ENCODE data around the gene OAF.

Gene OAF

DNA sequence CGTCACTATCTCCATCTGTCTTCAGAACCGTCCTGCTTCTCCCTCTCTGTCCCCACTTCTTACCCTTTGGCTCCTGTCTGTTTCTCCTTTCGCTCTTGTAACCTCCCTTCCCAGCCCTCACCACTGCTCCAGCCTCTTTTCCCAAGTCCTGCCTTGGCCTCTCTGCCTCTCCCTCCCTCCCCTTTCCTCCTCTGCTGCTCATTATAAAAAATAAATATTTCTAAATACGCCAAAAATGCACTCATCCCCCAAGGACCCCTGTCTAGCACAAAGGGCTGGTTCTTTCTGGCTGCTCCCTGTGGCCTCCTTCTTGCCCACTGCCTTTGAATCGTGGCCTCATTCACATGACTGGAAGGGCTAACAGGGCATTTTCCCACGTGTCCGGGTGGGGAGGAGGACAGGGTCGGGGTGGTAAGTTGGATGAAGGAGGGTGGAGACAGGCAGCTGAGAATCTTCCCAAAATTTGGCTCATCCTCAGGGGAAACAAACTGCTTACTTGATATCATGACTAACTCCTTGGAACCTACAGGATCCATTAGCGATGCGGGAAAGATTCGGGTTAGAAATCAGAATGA is 26.4 kb upstream of the OAF start:
- DNase-seq: no peak

DNA sequence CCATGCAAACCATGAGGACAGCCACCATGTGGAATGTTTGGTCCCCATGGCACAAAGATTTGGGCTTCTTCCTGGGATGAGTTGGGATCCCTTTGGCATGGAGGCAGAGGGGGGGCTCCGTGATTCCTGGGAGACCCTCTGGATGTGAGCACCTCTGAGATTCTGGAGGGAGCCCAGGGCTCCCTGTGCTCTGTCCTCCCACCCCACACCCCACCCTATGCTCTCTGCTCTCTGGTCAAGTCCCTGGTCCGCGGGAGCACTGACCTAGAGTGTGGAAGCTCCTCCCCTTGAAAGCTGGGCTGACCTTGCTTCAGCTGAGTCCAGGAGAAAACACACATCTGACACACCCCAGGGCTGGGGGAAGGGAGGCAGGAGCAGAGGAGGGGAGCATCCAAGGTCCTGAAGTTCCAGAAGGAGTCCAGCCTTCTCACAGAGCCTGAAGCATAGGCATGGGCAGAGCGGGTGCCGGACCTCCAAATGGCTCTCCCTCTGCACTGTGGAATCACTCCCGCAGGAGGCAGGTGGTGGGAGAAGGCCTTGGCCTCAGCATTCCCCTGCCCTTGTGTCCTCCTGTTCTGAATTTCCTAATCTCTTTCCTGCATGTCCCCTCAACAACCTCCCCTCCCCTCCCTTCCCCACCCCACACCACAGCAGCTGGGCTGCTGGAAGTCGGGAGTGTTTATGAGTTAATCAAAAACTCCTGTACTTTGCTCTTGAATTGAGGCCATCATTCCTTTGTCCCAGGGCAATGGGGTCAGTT is 25.7 kb upstream of the OAF start:
- DNase-seq: no peak

DNA sequence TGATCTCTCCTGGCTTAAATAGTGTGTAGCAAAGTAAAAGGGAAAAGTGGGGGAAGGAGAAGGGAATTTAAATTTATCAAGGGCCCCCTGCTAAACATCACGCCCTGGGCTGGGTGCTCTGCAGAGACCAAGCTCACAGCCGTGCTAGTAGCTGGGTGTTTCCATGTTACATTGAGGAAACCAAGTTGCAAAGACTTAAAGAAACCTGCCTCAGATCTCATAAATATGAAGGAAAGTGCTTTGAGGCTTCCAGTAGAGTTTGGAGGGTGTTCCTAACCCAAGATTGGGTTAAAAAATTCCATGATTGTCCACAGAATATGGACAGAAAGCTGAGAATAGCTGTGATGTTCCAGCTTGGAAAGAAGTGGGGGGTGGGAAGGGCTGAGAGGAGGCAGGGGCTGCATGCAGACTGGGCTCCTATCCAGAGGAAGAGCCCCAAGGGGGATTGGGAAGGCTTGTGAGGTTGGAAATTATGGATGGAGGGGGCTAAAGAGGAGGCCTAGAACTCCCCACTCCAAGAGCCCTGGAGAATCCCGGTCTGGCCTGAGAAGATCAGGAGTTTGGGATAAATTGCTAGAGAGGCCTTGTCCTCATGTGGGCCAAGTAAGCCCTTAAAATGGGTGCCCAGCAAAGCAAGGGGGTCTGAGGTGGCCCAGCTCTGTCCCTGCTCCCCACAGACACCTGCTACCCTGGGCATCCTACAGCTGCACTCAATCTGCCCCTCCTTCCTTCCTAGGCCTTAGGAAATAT is 25.0 kb upstream of the OAF start:
- DNase-seq: no peak

DNA sequence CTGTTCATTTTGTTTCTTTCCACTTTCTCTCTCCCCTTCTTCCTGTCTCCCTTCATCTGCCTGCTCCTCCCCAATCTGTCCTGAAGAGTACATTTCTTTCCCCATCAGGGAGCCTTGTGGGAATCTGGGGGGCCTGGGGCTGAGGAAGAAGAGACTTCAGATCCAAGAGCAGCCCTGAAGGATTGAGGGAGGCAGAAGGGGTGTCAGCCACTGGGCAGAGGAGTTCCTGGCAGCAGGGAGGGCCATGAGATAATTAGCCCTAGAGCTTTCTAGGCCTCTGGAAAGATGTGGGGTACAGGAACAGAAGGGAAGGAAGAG is 24.4 kb upstream of the OAF start:
- no peak for DNase-seq

DNA sequence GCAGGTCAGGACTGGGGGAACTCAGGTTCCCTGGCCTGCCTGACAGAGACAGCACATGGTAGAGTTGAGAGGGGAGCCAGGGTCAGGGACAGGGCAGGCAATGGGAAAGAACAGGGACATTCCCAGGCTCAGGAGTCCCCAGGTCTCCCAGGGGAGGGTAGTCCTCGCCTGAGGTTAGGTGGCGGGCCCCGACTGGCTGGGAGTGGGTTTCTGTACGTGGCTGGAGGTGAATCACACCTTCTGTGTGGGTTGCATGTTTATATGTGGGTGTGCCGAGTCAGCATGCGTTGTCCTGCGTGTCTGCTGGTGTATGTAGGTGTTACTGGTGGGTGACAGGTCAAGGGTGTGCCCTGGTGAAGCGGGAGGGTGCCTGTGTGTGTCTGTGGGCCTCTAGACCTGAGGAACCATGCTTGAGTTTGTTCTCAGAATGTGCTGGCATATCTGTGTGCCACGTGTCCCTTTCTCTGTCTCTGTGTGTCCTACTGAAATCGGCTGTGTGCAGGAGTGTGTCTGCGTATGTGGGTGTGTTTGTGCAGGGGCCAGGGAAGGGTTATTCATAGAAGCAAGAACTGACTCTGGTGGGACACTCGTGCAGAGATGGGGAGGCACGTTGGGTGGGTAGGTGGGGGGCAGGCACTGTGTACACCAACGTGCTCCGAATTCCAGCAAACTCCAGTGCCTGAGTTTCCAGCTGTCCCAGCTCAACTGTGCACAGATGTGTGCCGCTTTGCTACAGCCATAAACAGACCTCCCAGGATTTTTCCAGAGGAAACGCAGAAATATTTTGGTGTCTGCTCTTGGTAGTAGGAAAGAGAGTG is 23.8 kb upstream of the OAF start:
- no peak for DNase-seq

DNA sequence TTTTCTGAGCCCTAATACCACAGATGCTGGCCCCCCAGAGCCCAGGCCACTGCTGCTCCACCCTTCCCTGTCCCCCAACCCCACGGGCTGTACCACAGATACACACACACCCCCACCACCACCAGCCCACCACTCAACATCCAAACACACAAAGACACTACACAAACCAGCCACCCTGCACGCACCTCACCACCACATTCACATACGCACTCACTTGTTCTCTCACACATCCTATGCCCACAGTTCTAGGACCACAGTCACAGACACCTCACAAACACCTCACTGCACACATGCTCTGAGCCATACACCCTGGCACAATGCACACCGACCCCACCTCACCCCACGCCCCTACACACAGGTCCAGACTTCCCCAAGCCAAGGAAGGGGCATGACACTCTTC is 22.5 kb upstream of the OAF start:
- DNase-seq: no peak

DNA sequence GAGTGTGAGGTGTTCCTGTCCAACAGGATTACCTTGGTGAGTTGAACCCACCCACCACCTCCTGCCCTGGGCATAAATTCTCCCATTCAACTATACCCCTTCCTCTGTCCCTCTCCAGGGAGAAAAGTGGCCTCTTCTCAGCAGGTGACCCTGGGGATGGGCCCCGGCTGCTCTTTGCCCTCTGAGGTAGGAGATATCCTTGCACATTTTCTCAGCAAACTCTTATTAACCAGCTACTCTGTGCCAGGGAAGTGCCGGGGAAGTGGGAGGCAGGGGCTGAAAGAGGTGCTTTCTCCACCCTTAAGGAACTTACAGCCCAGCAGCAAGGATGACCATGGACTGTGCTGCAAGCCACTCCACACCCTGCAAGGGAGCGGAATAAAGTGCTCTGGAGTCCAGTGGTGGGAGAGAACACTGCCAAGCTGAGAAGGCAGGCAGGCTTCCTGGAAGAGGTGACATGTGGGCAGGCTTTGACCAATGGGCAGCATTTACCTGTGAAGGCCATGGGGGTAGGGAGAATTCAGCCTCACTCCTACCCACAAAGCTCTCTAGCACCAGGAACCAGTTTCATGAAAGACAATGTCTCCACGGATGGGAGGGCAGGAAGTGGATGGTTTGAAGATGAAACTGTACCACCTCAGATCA is 21.9 kb upstream of the OAF start:
- DNase-seq: no peak

DNA sequence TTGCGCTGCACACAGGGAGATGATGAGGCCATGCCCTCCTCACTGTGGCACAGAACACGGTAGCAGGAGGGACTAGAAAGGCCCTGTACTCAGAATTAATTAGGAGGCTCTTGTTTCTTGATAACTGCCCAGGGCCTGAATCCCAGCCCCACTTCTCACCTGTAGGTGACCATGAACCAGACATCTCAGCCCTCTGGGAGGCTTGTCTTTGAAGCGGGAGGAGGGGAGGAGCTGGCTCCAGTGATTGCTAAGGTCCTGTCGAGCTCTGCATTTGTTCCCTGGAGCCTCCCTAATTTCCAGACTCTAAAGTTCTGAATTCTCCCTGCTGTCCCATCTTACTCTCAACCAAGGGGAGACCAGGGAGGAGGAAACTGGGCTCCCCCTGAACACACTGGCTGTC is 19.8 kb upstream of the OAF start:
- no peak for DNase-seq

DNA sequence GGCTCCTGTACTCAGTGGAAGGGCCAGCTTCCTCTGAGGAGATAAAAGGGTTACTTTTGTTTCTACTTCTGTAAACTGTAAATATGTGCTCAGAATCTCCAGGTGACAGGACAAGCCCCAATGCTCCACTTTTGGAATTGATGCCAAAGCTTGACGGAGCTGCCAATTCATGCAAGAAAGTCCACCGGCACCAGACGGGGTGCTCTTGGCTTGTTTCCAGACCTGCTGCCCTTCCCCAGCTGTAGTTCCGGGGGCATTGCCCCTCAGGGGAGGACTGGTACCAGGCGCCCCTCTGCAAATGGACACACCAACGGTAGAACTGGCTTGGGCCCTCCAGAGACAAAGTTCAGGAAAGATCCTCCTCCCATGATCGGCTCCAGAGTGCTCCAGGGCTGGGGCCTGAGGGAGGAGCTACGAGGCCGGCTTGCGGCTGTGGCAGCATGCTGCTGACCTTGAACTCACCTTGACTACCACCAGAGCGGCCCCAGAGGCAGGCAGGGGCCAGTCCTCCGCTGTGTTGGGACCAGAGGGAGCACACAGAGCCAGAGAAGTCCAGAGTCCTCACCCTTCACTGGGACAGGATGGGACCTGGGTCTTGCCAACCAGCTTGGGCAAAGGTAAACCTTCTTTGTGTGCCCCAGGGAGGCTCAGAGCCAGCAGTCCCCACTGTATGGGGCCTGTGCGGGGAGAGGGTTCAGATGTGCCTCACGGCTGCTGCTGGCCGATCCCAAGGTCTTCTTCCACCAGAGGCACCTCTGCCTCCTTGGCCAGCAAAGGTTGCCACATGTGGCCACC is 17.8 kb upstream of the OAF start:
- DNase-seq: no peak

DNA sequence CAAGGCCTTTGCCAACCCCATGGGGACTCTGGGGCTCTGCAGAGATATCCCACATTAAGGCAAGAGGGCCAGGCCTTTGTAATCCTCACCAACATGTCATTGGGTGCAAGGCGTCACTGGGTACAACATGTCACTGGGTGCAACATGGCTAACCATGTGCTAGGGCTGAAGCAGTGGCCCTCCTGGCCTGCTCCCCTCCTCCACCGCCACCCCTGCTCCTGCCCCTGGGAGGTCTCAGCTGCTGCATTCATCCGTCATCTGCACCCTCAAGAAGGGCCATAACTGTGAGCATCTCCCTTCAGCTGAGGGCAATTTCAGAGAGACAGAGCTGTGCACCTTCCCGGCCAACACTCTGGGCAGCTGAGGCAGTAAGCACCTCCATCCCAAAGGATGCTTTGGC is 16.7 kb upstream of the OAF start:
- DNase-seq: no peak

DNA sequence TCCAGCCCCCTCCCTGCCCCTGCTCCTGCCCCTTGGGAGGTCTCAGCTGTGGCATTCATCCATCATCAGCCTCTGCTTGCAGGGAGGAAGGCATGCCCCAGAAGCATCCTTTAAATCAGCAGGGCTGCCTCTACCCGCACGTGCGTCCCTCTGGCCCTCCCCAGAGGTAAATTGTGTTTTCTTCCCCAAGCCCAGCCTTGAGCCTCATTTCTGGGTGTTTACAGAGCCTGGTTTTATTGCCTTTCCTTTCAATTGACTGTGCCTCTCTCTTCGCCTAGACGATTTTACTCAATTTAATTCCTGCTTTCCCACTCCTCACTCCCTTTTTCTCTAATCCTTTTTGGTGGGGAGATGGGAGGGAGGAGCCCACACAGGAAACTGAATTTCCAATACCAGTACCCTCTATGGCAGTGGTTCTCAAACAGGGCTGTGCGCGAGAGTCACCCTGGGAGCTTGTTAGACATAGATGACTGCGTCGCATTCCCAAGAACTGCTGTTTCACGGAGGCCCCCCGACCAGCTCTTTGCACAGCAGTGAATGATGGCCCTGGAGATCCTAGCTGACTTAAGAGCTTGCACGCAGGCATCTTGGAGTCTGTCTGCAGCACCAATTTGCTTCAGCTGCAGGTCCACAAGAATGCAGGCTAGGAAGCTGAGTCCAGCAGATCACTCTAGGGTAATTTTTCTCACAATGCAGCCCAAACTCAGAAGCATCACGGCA is 15.1 kb upstream of the OAF start:
- no peak for DNase-seq

DNA sequence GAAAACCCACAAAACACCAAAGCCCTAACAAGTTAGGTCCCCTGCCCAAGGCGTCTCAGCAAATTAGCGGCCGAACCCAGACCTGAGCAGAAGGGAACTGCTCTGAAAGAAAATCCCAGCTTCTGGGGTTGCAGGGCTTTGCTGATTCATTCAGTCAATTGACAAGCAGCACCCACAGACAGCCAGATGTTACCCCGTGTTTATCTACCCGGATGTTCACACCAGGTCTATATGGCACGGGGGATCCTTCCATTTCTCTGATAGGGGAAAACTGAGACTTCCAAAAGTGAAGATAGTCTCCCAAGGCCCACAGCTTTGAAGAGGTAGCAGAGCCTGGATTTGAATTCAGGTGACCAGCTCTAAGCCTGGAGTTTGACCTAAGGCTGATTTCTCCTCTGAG is 14.0 kb upstream of the OAF start:
- DNase-seq: no peak

DNA sequence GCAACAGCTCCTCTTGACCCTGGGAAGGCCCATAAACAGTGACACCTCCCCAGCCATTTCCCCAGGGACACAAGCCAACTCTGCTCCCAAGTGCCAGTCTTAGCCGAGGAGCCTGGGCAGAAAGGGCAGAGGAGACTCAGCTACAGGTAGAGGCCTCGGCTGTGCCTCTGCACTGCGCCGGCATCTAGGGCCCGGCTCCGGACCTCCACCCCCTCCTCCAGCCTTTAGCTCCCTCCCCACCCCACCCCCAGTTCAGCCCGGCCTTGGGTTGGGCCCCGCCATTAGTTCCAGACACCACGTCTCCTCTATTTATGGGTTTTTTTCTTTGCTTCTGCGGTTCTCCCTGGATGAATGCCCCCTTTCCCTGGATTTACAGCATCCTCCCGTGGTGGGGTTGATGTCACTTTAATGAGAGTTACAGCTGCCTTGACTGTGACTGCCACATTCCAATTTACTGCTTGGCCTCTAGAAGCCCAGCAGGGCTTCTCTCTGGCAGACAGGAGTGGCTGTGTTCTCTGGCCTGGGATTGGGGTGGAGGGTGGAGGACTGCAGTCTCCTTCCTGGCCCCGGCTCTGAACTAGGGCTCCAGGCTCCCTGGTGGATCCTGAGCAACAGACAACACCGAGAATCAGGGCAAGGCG is 13.5 kb upstream of the OAF start:
- no peak for DNase-seq

DNA sequence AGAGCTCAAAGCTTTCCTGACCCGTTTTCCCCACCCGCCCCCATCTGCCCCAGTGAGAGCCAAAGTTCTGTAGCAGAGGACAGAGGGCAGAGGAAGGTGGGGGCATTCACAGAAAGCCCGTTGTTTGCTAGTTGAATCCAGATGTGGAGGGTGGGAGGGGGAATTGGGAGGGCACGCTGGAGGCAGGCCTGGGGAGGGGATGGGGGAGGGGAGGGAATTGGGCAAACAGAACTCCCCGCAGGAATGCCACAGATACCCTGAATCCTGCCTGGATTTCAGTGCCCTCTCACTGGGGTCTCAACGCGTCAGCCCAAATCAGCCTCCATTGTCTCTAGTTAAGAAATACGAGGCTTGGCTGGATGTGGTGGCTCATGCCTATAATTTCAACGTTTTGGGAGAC is 12.9 kb upstream of the OAF start:
- DNase-seq: no peak

DNA sequence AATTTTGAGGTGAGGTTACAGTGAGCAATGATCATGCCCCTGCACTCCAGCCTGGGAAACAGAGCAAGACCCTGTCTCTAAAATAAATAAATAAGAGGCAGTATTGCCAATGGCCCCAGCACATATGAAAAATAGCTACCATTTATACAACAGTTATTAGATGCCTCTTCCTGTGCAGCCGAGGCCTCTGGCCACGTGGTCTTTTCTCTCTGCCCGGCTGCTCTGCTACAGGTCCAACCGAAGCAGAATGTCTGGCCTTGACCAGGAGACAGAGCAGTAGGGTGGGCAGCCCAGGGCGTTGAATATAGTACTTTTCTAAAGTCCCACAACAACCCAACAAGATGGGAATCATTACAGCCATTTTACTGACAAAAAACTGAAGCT is 12.4 kb upstream of the OAF start:
- no peak for DNase-seq

DNA sequence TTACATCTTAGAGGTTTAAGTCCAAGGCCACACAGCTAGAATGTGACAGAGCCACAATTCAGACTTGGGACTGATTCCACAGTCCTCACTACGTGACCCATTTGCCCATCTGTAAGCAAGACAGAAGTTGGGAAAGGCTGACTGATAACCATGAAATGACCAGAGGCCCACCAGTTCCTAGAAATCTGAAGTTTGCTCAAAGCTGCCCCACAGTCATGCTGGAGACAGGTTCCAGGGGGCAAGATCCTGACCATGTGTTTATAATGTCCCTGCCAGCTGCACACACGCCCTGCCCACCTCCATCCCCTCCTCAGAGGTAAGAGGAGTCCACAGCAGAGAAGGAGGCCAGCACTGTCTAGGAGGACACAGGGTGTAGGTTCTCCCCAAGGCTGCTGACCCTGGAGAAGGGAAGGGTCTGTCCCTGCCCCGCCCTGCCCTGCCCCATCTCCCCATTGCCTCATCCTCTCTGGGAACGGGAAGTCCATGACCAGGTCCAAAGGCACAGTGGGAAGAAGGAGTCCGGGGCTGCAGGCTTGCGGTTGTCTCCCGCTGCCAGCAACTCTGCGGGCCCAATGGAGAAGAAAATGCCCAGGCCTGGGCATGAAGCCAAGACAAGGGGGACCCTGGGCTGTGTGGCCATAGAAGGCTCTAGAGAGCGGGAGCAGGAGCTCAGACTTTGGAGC is 11.9 kb upstream of the OAF start:
- DNase-seq: no peak

DNA sequence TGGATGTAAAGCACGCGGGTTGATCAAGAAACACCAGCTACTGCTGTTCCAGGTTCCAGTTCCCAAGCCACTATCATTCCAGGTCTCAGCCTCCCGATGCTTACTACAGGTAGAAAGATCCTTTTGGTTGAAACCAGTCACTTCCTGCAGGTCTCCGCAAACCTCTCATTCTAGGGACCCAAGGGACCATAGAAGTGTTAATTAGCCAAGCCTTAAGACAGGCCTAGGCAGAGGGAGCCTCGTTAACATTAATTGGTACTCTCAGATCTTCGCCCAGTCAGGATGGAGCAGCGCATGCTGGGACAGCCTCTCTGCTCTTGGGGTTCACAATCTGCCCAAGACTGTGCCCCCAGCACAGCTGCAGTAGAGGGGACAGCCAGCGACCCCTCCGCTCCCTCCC is 11.2 kb upstream of the OAF start:
- DNase-seq: no peak

DNA sequence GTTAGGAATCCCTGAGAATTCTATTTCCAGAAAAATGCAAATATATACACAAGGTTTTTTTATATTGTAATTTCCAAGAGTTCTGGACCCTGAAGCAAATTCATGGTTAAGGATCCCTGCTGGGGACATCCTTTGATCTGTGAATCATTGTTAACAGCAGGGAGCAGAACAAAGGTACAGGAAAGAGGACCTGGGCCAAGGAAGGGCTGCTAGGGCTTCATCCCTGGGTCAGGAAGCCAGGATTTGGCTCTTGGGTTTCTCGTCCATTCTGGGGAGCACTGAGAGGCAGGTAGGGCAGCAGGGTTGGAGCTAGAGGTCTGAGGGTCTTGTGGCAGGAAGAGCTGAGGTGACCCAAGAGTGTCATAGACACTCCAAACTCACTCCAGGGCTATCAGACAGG is 10.2 kb upstream of the OAF start:
- DNase-seq: no peak

DNA sequence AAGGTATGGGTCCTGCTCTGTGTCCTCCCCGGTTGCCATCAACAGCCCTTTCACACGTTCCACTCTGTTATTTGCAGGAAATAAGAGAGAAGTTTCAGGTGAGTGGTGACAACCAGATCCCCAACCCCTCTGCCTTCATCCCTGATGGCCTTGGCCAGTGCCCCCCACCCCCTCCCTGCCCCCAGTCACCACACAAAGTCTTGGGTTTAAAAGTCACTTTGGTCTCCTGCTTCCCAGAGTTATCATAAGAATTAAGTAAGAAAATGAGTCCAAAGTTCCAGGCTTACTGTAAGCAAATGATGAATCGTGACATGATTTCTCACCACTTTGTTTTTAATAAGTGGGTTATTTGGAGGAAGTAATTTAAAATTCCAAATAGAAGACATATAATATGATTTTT is 9.2 kb upstream of the OAF start:
- DNase-seq: no peak

DNA sequence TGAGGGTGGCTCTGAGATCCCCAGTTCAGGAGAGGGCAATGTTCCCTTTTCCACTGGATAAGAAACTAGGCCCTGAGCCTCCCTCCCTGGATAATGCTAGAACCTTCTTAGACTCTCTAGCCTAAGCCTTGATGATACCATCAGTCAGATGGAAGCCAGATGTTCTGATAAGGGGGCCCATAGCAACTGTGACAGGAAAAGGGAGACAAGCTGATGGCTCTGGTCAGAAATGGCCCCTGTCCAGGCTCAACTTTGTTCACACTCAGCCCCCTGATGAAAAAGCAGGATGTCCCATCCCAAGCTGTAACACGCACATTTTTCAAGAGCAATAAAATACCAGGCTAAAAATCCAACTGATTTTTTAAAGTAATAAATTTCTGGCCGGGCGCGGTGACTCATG is 7.2 kb upstream of the OAF start:
- DNase-seq: no peak

Data from T-helper 2 cell (primary cell).